Uterus (tissue), 2 donors: ENCODE results near the gene OTOR.

Experiments
- CTCF ChIP-seq, 4 experiments: fragments of 200-600 bp in 2 of 4; fragments of 450-650 bp in 2 of 4; sonication (generic) in 2 of 4; IDR thresholded peaks; one replicate each; pipeline ENCODE4 v1.5.1; 2016 to 2019; ENCODE audit warnings: antibody characterized with exemption in 4 of 4, mild to moderate bottlenecking in 2 of 4, moderate library complexity in 1 of 4
- POLR2A ChIP-seq, 2 donors: fragments of 450-650 bp; IDR thresholded peaks; one replicate each; pipeline ENCODE4 v1.6.1; 2016; ENCODE audit warnings: antibody characterized with exemption in 2 of 2, mild to moderate bottlenecking in 1 of 2, moderate library complexity in 1 of 2

DNA sequence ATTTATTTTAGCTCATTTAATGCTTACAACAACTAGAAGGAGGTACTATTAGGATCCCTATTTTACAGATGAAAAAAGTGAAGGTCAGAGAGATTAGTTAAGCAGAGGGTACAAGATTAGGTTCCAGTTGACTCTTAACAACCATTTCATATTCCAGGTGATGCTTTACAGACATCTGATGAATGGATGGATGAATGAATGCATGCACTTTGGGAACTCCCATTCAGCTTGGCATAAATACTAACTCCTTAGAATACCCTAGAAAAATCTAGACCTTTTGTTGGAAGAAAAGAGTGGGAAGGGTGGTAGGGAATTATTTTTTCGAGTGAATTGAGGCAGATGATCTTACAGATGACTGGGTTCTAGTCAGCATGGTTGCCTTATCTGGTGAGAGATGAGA is 19.1 kb upstream of the OTOR start:
- TF ChIP-seq CTCF (IDR thresholded peaks at IDR 0.05) = no peak
- no peak for TF ChIP-seq POLR2A (IDR thresholded peaks at IDR 0.05)
